ENCODE measurements around the gene FUZ. TPM values are rescaled to one million over a fixed set of nuclear protein-coding genes. Genes with fewer than 3 reads are reported as not detected.

Gene FUZ
- total RNA-seq, 1 experiment from 2014 or later = 1.1 TPM

DNA sequence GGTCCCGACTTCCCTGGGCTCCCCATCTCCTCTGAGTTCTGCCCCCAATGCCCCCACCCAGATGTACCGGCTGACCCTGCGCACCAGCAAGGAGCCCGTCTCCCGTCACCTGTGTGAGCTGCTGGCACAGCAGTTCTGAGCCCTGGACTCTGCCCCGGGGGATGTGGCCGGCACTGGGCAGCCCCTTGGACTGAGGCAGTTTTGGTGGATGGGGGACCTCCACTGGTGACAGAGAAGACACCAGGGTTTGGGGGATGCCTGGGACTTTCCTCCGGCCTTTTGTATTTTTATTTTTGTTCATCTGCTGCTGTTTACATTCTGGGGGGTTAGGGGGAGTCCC lies 6.5 kb downstream of the FUZ start:
- intact Hi-C loops (cut with micrococcal nuclease) = loop anchor here (5.0 kb wide), 1 partner anchor 39 kb away; the partner anchor contains the start of gene AP2A1
- no TSS peak for BruUV-seq (replicated peaks)

More for the DNA sequence above, 6.5 kb downstream of the FUZ start:
- no peak overlapping the region for H3K4me3 ChIP-seq (replicated peaks in 1 of 2; ENCODE audit: low read depth in 1 of 2, low read length in 2 of 2)
- no peaks in the 10 kb centered on the region for H3K27me3 ChIP-seq (ENCODE audit: insufficient read depth, low read length)
- ATAC-seq (no peak), DNase-seq (ENCODE audit: low read depth, low spot score) (no peak)
- H3K4me2 ChIP-seq (ENCODE audit: low read length) = no peak overlapping the region
- peaks cover 0 to 3% of the 10 kb centered on the region in 2 experiments; a peak in 3 of 4 replicates for H3K36me3 ChIP-seq (ENCODE audit: control insufficient read depth in 1 of 2, insufficient read depth in 2 of 2, low read length in 2 of 2)
- no peak overlapping the region for H3K9ac ChIP-seq (ENCODE audit: low read length)
- H4K20me1 ChIP-seq (ENCODE audit: insufficient read depth) = no peaks in the 10 kb centered on the region
- peaks cover 4 to 34% of the 10 kb centered on the region in 2 experiments; a peak in 3 of 4 replicates for H3K4me1 ChIP-seq (ENCODE audit: control insufficient read depth in 1 of 2, insufficient read depth in 2 of 2, low read length in 2 of 2)
- H2AFZ ChIP-seq (ENCODE audit: low read depth, low read length, poor library complexity, severe bottlenecking) = no peak overlapping the region
- TF ChIP-seq, protein P1, sequence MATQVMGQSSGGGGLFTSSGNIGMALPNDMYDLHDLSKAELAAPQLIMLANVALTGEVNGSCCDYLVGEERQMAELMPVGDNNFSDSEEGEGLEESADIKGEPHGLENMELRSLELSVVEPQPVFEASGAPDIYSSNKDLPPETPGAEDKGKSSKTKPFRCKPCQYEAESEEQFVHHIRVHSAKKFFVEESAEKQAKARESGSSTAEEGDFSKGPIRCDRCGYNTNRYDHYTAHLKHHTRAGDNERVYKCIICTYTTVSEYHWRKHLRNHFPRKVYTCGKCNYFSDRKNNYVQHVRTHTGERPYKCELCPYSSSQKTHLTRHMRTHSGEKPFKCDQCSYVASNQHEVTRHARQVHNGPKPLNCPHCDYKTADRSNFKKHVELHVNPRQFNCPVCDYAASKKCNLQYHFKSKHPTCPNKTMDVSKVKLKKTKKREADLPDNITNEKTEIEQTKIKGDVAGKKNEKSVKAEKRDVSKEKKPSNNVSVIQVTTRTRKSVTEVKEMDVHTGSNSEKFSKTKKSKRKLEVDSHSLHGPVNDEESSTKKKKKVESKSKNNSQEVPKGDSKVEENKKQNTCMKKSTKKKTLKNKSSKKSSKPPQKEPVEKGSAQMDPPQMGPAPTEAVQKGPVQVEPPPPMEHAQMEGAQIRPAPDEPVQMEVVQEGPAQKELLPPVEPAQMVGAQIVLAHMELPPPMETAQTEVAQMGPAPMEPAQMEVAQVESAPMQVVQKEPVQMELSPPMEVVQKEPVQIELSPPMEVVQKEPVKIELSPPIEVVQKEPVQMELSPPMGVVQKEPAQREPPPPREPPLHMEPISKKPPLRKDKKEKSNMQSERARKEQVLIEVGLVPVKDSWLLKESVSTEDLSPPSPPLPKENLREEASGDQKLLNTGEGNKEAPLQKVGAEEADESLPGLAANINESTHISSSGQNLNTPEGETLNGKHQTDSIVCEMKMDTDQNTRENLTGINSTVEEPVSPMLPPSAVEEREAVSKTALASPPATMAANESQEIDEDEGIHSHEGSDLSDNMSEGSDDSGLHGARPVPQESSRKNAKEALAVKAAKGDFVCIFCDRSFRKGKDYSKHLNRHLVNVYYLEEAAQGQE (IDR thresholded peaks at IDR 0.05; ENCODE audit: low read depth) = no peak
- no peak for TF ChIP-seq ZFX (IDR thresholded peaks at IDR 0.05)
- no peak for TF ChIP-seq CBX3 (IDR thresholded peaks at IDR 0.05; ENCODE audit: low read depth)
- no peak for TF ChIP-seq YY1 (IDR thresholded peaks at IDR 0.05; ENCODE audit: extremely low read depth, insufficient replicate concordance, low read depth, low read length)
- no peak for TF ChIP-seq EZH2phosphoT487 (IDR thresholded peaks at IDR 0.05; ENCODE audit: borderline replicate concordance)
- TF ChIP-seq SIN3A (IDR thresholded peaks at IDR 0.05; ENCODE audit: low read depth) = no peak
- no peak for TF ChIP-seq JUND (IDR thresholded peaks at IDR 0.05)
- no peak for TF ChIP-seq ELF1 (IDR thresholded peaks at IDR 0.05; ENCODE audit: borderline replicate concordance, low read depth)
- TF ChIP-seq EZH2 (IDR thresholded peaks at IDR 0.05) = no peak
- TF ChIP-seq POLR2A (IDR thresholded peaks at IDR 0.05; ENCODE audit: borderline replicate concordance, extremely low read depth, insufficient read depth, insufficient read length) = no peak
- no peak for TF ChIP-seq EGR1 (IDR thresholded peaks at IDR 0.05; ENCODE audit: low read depth)
- no peak for TF ChIP-seq POLR2AphosphoS5 (IDR thresholded peaks at IDR 0.05; ENCODE audit: low read depth, low read length)
- TF ChIP-seq, protein P2, sequence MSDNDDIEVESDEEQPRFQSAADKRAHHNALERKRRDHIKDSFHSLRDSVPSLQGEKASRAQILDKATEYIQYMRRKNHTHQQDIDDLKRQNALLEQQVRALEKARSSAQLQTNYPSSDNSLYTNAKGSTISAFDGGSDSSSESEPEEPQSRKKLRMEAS (IDR thresholded peaks at IDR 0.05) = no peak
- no peak for TF ChIP-seq CEBPB (IDR thresholded peaks at IDR 0.05; ENCODE audit: low read depth)
- no peak for TF ChIP-seq ZNF274 (IDR thresholded peaks at IDR 0.05; ENCODE audit: low read depth, low read length)
- TF ChIP-seq, protein P3, sequence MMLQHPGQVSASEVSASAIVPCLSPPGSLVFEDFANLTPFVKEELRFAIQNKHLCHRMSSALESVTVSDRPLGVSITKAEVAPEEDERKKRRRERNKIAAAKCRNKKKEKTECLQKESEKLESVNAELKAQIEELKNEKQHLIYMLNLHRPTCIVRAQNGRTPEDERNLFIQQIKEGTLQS (IDR thresholded peaks at IDR 0.05) = no peak
- TF ChIP-seq, protein P4, sequence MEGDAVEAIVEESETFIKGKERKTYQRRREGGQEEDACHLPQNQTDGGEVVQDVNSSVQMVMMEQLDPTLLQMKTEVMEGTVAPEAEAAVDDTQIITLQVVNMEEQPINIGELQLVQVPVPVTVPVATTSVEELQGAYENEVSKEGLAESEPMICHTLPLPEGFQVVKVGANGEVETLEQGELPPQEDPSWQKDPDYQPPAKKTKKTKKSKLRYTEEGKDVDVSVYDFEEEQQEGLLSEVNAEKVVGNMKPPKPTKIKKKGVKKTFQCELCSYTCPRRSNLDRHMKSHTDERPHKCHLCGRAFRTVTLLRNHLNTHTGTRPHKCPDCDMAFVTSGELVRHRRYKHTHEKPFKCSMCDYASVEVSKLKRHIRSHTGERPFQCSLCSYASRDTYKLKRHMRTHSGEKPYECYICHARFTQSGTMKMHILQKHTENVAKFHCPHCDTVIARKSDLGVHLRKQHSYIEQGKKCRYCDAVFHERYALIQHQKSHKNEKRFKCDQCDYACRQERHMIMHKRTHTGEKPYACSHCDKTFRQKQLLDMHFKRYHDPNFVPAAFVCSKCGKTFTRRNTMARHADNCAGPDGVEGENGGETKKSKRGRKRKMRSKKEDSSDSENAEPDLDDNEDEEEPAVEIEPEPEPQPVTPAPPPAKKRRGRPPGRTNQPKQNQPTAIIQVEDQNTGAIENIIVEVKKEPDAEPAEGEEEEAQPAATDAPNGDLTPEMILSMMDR (IDR thresholded peaks at IDR 0.05 in 2 of 3, conservative IDR thresholded peaks at IDR 0.05 in 1 of 3; ENCODE audit: borderline replicate concordance in 1 of 3, insufficient read depth in 1 of 3, low read depth in 2 of 3, low read length in 2 of 3) = no peak
- TF ChIP-seq SP1 (IDR thresholded peaks at IDR 0.05; ENCODE audit: low read depth) = no peak
- TF ChIP-seq, protein P5, sequence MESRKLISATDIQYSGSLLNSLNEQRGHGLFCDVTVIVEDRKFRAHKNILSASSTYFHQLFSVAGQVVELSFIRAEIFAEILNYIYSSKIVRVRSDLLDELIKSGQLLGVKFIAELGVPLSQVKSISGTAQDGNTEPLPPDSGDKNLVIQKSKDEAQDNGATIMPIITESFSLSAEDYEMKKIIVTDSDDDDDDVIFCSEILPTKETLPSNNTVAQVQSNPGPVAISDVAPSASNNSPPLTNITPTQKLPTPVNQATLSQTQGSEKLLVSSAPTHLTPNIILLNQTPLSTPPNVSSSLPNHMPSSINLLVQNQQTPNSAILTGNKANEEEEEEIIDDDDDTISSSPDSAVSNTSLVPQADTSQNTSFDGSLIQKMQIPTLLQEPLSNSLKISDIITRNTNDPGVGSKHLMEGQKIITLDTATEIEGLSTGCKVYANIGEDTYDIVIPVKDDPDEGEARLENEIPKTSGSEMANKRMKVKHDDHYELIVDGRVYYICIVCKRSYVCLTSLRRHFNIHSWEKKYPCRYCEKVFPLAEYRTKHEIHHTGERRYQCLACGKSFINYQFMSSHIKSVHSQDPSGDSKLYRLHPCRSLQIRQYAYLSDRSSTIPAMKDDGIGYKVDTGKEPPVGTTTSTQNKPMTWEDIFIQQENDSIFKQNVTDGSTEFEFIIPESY (IDR thresholded peaks at IDR 0.05; ENCODE audit: extremely low read depth, insufficient replicate concordance, low read length) = no peak
- ChIA-PET RAD21 (ENCODE audit: low non-redundant PET in 1 of 2, low total read pairs in 2 of 2, uncharacterized antibody in 2 of 2, unreplicated experiment in 2 of 2) (no interaction called here), POLR2A (no interaction called here), CTCF (no interaction called here)
- H3K27ac ChIP-seq (ENCODE audit: low read depth, low read length) = no peak overlapping the region
- no peaks in the 10 kb centered on the region for H3K9me2 ChIP-seq (ENCODE audit: insufficient read depth)
- H3K9me3 ChIP-seq (ENCODE audit: control insufficient read depth in 1 of 2, insufficient read depth in 1 of 2, low read depth in 1 of 2, low read length in 2 of 2) = no peaks in the 10 kb centered on the region
- H3K79me2 ChIP-seq (ENCODE audit: insufficient read depth, low read length) = no peaks in the 10 kb centered on the region

Measured in HCT116 (cell line).